Activated CD8-positive, alpha-beta memory T cell treated with anti-CD3 and anti-CD28 coated beads, Interleukin-2, amount 10 ng/mL, durations not matched to agents 7 days and 5 days (primary cell): ENCODE data around the gene ZBTB16. TPM values are rescaled to one million over a fixed set of nuclear protein-coding genes. Genes with fewer than 3 reads are reported as not detected.

Experiments
- ATAC-seq: fragments of 150-1000 bp; cut with Tn5 transposase; one replicate; pipeline ENCODE4 v1.10.0; 2021; ENCODE audit warnings: moderate library complexity
- CTCF ChIA-PET: fragments of 350-600 bp; sonication (Branson Sonifier 250); formaldehyde crosslinking; loops from one replicate; lab custom pipeline; 2021; ENCODE audit warnings: antibody characterized with exemption; lab: Charles Lee
- DNase-seq: peaks from one replicate; pipeline ENCODE4 v3.0.0-alpha.2; 2020
- H3K27ac Mint-ChIP-seq: one replicate; pipeline ENCODE4 v1.8.0; 2021; ENCODE audit warnings: mild to moderate bottlenecking, mixed read lengths
- H3K27me3 Mint-ChIP-seq: one replicate; pipeline ENCODE4 v1.8.0; 2021; ENCODE audit warnings: mixed read lengths
- H3K36me3 Mint-ChIP-seq: one replicate; pipeline ENCODE4 v1.8.0; 2021; ENCODE audit warnings: mild to moderate bottlenecking, mixed read lengths
- H3K4me1 Mint-ChIP-seq: one replicate; pipeline ENCODE4 v1.8.0; 2021; ENCODE audit warnings: mixed read lengths
- H3K4me3 Mint-ChIP-seq: one replicate; pipeline ENCODE4 v1.8.0; 2021; ENCODE audit warnings: mild to moderate bottlenecking, moderate library complexity, mixed read lengths
- H3K9me3 Mint-ChIP-seq: one replicate; pipeline ENCODE4 v1.8.0; 2022; ENCODE audit warnings: low read depth, mixed read lengths
- total RNA-seq, 2 experiments: library from RNA; stranded (reverse); gene quantifications; one replicate each; pipeline ENCODE4 v1.2.3, GENCODE V29; 2021

ZBTB16 gene
- total RNA-seq, 2 experiments from 2014 or later, result 3.2 to 3.9 TPM

DNA sequence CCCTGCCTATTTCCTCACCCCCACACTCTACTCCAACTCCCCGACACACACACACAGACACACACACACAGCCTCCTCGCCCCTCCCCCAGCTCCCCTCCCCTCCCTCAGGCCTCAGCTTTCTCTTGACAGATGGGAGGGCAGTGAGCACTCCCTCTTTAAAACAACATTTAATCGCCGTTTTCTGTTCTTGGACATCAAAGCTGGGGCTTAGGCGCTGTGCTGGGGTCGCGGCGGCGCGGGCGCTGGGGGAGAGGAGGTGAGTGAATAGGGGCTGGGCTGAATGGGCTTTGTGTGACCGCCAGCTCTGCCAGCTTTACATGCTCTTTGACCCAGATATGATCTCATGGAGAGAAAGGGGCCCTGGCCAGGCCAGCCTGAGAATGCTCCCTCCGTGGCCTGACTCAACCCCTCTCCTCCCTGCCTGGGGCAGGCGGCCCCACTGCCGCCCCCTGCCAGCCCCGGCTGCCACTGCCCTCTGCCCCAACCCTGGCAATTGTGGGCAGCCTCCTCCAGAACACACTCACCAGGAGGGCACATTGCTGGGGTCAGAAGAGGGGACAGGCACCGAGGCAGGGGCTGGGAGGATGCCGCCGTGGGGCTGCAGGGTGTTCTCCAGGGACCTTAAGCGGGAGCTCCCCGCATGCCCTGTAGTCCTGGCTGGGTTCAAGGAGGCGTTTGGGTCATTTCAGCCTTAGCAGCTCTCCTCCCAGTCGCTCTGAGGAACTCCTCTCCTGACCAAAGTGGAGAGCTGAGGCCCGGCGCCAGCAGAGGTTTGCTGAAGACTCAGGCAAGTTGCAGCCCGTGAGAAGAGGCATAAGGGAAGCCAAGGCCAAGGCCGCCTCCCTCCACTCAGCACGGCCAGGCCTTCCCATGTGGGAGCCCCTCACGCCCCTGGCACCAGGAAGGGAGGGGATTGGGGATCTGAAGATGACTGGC is 198.4 kb downstream of the ZBTB16 start:
- Mint-ChIP-seq H3K27me3 (no peaks in the 10 kb centered on the region), H3K4me3 (no peak overlapping the region), H3K27ac (no peak overlapping the region), H3K9me3 (no peaks in the 10 kb centered on the region), H3K36me3 (no peaks in the 10 kb centered on the region), H3K4me1 (no peaks in the 10 kb centered on the region)
- CTCF ChIA-PET, result interaction anchor here (4.6 to 6.9 kb wide), 4 partner anchors 56 to 361 kb away, joined by 26 to 133 read pairs (median 62); no protein-coding TSS in a partner anchor
- DNase-seq, result no peak
- ATAC-seq, result no peak

DNA sequence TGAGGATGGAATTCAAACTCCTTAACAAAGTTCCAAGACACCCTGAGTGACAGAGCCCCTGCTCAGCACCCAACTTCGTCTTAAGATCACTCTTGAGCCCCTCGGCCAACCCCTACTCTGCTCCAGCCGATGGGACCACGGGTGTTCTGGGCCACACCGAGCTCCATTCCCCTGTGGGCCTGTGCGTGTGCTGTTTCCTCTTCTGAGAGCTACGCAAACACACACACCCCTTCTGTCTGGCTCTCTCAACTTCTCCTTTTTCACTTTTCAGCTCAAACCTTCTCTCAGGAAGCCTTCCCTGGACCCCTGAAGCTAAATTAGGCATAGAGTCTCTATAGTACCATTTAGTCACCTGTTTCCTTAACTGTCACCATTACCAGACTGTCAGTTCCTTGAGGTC is 199.2 kb downstream of the ZBTB16 start:
- H3K36me3 Mint-ChIP-seq, result no peaks in the 10 kb centered on the region
- no peak overlapping the region for H3K4me3 Mint-ChIP-seq
- no peaks in the 10 kb centered on the region for H3K4me1 Mint-ChIP-seq
- CTCF ChIA-PET, result interaction anchor here (0.8 to 6.9 kb wide), 8 partner anchors 15 to 362 kb away, joined by 3 to 133 read pairs (median 20); no protein-coding TSS in a partner anchor
- no peak overlapping the region for H3K27ac Mint-ChIP-seq
- ATAC-seq, result no peak
- no peak for DNase-seq
- no peaks in the 10 kb centered on the region for H3K9me3 Mint-ChIP-seq
- H3K27me3 Mint-ChIP-seq, result no peaks in the 10 kb centered on the region

DNA sequence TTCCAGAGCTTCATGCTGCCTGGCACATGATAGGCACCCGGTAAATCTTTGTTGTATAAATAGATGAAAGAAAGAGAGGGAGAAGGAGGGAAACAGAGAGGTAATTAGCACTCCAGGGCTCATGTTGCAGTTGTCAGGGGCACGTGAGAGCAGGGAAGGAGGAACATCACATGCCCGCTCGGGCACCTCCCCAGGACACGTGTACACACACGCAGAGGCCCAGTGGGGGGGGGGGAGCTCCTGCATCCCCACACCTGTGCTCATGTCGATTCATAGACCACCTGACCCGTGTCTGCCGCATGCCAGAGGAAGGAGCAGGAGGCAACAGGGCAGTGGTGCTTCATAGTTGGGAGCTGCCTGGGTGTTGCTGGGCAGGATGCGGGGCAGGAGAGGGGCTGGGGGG is 199.6 kb downstream of the ZBTB16 start:
- DNase-seq, result no peak
- Mint-ChIP-seq H3K4me1 (no peaks in the 10 kb centered on the region), H3K4me3 (no peak overlapping the region), H3K9me3 (no peaks in the 10 kb centered on the region), H3K27ac (no peak overlapping the region), H3K27me3 (no peaks in the 10 kb centered on the region), H3K36me3 (no peaks in the 10 kb centered on the region)
- no peak for ATAC-seq
- CTCF ChIA-PET, result interaction anchor here (0.8 to 6.9 kb wide), 11 partner anchors 15 to 362 kb away, joined by 3 to 133 read pairs (median 26); partner anchors contain the start of gene ZBTB16

DNA sequence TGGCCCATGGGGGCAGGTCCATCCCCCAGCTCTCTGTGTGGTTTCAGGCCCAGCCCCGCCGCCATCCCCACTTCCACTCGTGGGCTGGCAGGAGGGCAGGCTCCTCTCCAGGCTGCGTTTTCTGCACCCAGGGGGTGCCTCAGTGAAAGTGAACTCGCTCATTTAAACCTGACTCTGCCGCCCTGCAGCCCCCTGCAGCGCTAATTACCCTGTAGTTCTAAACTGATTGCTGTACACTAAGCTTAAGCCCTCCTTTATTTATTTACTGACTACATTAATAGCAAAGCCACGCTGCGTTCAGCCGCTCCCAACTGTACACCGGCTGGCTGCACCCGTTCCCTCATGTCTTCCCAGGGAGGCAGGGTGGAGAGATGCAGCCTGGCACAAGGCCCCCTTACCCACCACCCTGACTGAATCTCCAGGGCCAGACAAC is 200.1 kb downstream of the ZBTB16 start:
- CTCF ChIA-PET, result interaction anchor here (1.0 to 6.9 kb wide), 22 partner anchors 8 to 461 kb away, joined by 3 to 133 read pairs (median 16); partner anchors contain the start of gene ZBTB16
- Mint-ChIP-seq H3K27ac (no peak overlapping the region), H3K36me3 (no peaks in the 10 kb centered on the region), H3K4me3 (no peak overlapping the region), H3K27me3 (no peaks in the 10 kb centered on the region), H3K9me3 (no peaks in the 10 kb centered on the region), H3K4me1 (no peaks in the 10 kb centered on the region)
- DNase-seq, result no peak
- no peak for ATAC-seq

DNA sequence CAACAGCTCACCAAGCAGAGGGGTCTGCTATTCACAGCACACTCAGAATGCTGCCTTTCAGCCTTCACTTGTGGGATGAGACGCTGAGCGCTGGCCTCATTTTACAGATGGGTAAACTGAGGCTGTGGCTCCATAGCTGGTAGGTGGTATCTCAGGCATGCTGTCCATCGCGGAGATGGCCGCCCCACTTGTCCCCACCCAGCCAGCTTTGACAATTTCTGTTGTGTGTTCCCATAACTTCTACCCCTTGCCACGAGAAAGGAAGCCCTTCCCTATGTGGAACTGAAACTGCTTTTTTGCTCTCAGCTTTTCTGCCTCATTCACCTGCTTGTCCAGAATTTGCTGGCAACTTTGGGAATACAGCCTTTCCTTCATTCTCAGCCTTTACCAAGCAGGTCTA is 200.6 kb downstream of the ZBTB16 start:
- no peaks in the 10 kb centered on the region for H3K9me3 Mint-ChIP-seq
- no peaks in the 10 kb centered on the region for H3K36me3 Mint-ChIP-seq
- no peaks in the 10 kb centered on the region for H3K4me1 Mint-ChIP-seq
- CTCF ChIA-PET, result interaction anchor here (0.8 to 6.9 kb wide), 44 partner anchors 9 to 462 kb away, joined by 3 to 133 read pairs (median 10); partner anchors contain the start of gene ZBTB16
- H3K27me3 Mint-ChIP-seq, result no peaks in the 10 kb centered on the region
- DNase-seq (no peak), ATAC-seq (no peak)
- no peak overlapping the region for H3K4me3 Mint-ChIP-seq
- no peak overlapping the region for H3K27ac Mint-ChIP-seq

DNA sequence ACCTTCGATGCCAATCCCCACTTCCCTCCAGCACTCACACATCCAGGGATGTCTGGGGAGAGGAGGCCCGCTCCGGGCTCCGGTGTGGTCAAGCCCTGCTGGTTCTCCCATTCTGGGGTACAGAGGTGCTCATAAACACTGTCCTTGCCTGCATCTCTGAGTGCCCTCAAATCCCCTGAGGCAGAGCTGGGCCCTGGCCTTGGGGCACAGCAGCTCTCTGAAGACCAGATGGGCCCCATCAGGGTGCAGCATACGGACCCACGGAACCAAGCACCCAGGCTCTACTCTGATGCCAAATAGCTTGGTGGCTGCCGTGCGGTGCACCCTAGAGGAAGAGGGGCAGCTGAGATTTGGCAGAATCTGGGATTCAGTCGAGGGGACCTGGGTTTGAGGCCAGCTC is 201.0 kb downstream of the ZBTB16 start:
- DNase-seq (no peak), ATAC-seq (no peak)
- H3K27me3 Mint-ChIP-seq, result no peaks in the 10 kb centered on the region
- no peaks in the 10 kb centered on the region for H3K9me3 Mint-ChIP-seq
- no peaks in the 10 kb centered on the region for H3K36me3 Mint-ChIP-seq
- H3K4me3 Mint-ChIP-seq, result no peak overlapping the region
- no peak overlapping the region for H3K27ac Mint-ChIP-seq
- no peaks in the 10 kb centered on the region for H3K4me1 Mint-ChIP-seq
- CTCF ChIA-PET, result interaction anchor here (0.8 to 6.9 kb wide), 62 partner anchors 9 to 462 kb away, joined by 3 to 133 read pairs (median 7); partner anchors contain the start of gene ZBTB16

DNA sequence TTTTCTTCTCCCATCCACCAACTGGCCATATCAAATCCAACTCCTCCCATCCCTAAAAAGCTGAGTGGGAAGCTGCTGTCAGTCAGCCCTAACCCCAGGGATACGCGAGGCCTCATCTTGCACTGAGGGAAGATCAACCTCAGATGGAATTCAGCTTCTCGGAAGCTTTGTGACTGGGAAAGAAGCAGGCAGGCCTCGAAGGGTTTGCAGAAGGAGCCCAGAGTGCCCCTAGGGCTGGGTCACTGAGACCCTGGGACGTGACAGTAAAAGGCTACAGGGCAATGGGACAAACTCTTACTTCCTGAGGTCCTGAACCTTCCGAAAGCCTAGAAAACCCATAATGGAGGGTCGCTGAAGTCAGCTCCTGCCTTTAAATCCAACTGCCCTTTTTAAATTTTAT is 202.3 kb downstream of the ZBTB16 start:
- ATAC-seq (no peak), DNase-seq (no peak)
- Mint-ChIP-seq H3K27ac (no peak overlapping the region), H3K36me3 (no peaks in the 10 kb centered on the region), H3K27me3 (no peaks in the 10 kb centered on the region), H3K9me3 (no peaks in the 10 kb centered on the region), H3K4me3 (no peak overlapping the region), H3K4me1 (no peaks in the 10 kb centered on the region)
- CTCF ChIA-PET, result interaction anchor here (0.7 to 6.9 kb wide), 62 partner anchors 10 to 956 kb away, joined by 3 to 133 read pairs (median 6); no protein-coding TSS in a partner anchor

DNA sequence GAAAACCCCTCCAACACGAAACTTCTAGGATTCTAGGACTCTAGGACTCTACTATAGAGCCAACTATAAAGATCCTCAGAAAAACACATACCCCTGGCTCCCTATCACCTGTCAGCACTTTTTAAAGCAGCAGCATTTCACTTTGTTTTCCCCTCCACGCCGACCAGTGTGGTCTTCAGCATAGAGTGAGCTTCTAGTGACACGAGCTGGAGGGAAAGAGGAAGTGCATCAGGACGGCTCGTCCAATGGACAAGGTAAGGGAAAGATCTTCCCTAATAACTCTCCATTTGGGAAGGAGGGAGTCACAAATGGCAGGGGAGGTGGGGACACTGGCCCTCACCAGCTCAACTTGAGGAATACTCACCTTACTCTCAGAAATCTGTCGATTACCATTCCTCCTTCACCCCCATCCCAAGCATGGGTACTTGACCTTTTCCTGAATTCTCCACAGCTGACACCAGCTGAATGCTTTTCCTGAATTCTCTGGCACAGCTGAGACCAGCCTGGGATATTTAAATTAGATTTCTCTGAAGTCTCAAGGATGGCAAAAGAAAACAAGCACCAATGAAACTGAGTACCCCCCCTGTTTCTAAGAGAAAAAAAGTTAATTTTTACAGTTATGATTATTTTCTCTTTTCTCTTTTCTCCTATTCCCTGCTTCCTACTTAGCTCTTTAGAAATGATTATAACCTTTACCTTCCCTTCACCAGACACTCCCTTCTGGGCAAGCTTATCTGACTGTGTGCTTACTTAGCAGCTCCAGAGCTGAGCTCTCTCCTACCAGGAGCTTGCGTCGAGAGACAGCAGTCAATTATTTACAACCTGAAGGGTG is 203.4 kb downstream of the ZBTB16 start:
- ATAC-seq (peak; percentile 65), DNase-seq (peak; percentile 50)
- Mint-ChIP-seq H3K36me3 (no peaks in the 10 kb centered on the region), H3K9me3 (no peaks in the 10 kb centered on the region), H3K27me3 (no peaks in the 10 kb centered on the region), H3K27ac (no peak overlapping the region), H3K4me3 (no peak overlapping the region), H3K4me1 (no peaks in the 10 kb centered on the region)
- CTCF ChIA-PET, result interaction anchor here (0.6 to 6.9 kb wide), 30 partner anchors 9 to 957 kb away, joined by 3 to 133 read pairs (median 6); no protein-coding TSS in a partner anchor

DNA sequence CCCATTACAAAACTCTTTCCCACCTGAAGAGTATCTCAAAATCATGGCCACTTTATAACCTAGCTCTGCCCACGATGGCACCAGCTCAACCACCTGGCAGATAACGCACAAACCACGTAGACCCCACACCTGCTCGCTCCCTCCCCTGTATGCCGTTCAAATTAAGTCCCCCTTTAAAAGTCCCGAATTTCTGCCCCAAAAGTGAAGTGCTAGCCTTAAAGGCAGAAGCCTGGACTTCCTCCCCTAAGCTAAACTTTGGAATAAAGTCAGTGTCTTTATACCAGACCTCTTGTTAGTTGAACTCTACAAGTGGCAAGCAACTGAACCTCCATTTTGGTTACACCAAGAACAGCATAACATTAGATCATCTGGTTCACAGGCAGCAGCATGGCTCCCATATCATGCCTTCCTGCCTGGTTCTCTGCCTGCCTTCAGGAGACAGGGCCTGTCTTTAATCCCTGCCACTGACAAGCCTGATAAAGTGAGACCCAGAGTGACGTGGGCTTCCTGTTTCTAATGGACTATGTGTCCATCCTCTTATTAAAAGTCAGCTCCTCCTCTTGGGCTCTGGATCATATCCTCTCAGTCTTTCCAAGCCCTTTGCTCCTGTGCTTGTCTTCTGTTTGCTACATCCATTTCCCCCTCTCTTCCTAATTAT is 204.1 kb downstream of the ZBTB16 start:
- ATAC-seq (no peak), DNase-seq (no peak)
- H3K36me3 Mint-ChIP-seq, result no peaks in the 10 kb centered on the region
- H3K9me3 Mint-ChIP-seq, result no peaks in the 10 kb centered on the region
- no peaks in the 10 kb centered on the region for H3K4me1 Mint-ChIP-seq
- no peak overlapping the region for H3K27ac Mint-ChIP-seq
- H3K4me3 Mint-ChIP-seq, result no peak overlapping the region
- CTCF ChIA-PET, result interaction anchor here (0.6 to 6.9 kb wide), 17 partner anchors 12 to 458 kb away, joined by 3 to 133 read pairs (median 11); no protein-coding TSS in a partner anchor
- peaks cover 2% of the 10 kb centered on the region for H3K27me3 Mint-ChIP-seq

DNA sequence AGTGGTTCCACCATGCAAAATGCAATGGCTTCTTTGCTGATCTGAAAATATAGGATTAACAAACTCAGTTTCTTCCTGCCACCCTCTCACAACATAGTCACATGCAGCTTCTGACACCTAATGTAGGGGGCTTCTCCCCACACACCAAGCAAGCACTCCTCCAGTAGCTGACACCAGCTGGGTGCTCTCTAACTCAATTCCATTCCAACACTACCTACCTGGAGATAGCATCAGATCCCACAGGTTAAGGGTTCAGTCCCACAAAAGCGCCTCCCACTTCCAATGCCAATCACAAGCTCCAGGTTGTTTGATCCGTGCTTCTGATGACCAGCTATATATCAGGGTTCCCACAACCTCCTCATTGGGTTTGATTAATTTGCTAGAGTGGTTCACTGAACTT is 204.9 kb downstream of the ZBTB16 start:
- Mint-ChIP-seq H3K27ac (no peak overlapping the region), H3K27me3 (peaks cover 6% of the 10 kb centered on the region), H3K4me3 (no peak overlapping the region), H3K9me3 (no peaks in the 10 kb centered on the region), H3K4me1 (no peaks in the 10 kb centered on the region), H3K36me3 (no peaks in the 10 kb centered on the region)
- ATAC-seq (no peak), DNase-seq (no peak)
- CTCF ChIA-PET, result interaction anchor here (1.5 to 6.9 kb wide), 5 partner anchors 228 to 458 kb away, joined by 3 to 133 read pairs (median 50); no protein-coding TSS in a partner anchor

DNA sequence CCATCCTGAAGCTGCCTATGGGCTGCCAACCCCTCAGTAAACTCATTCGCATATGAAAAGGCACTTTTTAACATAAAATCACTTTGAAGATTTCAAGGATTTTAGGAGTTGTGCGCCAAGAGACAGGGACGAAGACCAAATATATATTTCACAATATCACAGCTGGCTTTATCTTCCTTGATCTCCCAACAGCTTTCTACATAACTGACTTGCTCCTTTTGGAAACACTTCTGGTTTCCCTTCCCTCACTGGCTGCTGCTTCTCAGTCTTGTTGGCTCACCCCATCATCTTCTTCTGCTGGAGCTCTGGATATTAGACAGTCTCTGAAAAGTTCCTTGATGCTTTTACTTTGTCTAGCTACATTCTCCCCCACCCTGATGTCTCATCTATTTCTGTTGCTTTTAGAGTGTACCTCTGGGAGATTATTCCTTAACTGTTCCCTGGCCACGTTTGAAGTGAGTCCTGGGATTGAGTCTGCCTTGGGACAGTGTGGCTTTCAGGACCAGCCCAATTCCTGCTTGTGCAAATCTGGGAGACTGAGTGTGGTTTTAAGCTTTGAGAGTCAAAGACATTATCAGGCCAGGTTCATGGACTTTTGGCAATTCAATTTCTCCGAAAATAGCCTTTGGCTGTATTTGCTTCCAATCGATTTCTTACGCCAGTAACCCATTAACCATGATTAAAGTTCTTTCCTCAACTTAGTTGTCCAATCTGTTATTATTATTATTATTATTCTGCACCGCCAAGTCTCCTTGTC is 205.8 kb downstream of the ZBTB16 start:
- Mint-ChIP-seq H3K9me3 (no peaks in the 10 kb centered on the region), H3K27me3 (peaks cover 10% of the 10 kb centered on the region), H3K27ac (no peak overlapping the region), H3K4me1 (no peaks in the 10 kb centered on the region), H3K4me3 (no peak overlapping the region), H3K36me3 (no peaks in the 10 kb centered on the region)
- CTCF ChIA-PET, result interaction anchor here (1.1 to 6.6 kb wide), 5 partner anchors 207 to 369 kb away, joined by 3 to 99 read pairs (median 4); no protein-coding TSS in a partner anchor
- DNase-seq (no peak), ATAC-seq (no peak)

DNA sequence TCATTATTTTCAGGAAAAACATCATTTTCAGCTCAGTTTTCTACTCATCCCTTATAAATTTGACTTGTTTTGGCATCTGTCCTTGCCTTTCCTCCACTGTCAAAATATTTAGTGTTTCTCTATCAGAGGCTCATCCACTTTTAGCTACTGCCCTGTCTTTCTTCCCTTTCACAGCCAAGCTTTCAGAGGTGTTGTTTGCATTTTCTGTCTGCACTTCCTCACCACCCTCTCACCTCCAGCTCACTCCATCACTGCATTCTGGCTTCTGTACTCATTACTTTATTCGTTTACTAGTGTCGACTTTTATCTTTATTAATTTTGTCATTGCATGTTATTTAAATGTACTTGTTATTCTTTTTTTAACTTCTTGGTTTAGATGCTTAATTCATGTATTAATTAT is 210.0 kb downstream of the ZBTB16 start:
- ATAC-seq (no peak), DNase-seq (no peak)
- no peaks in the 10 kb centered on the region for H3K9me3 Mint-ChIP-seq
- no peaks in the 10 kb centered on the region for H3K36me3 Mint-ChIP-seq
- H3K4me1 Mint-ChIP-seq, result no peaks in the 10 kb centered on the region
- peaks cover 45% of the 10 kb centered on the region for H3K27me3 Mint-ChIP-seq
- no peak overlapping the region for H3K4me3 Mint-ChIP-seq
- CTCF ChIA-PET, result interaction anchor here (2.2 kb wide), 1 partner anchor 275 kb away, joined by 10 read pairs; no protein-coding TSS in a partner anchor
- H3K27ac Mint-ChIP-seq, result no peak overlapping the region
